RWPE2 (cell line): ENCODE data around the gene ADAMTS9.

Experiments used
- ATAC-seq: fragments of 200-7000 bp; cut with Tn5 transposase; 3 replicates; pipeline ENCODE4 v1.9.1; 2021; ENCODE audit warnings: low read depth
- DNase-seq: peaks from one replicate; pipeline ENCODE4 v3.0.0-alpha.2; 2020; ENCODE audit warnings: low spot score
- H3K27ac ChIP-seq: fragments of 450-650 bp; 2 replicates; pipeline ENCODE4 v1.5.1; 2017; ENCODE audit warnings: mild to moderate bottlenecking; ENCODE audit not compliant: poor library complexity, severe bottlenecking
- H3K27me3 ChIP-seq: fragments of 250-450 bp; sonication (Bioruptor Pico); 2 replicates; pipeline ENCODE4 v1.5.1; 2021; ENCODE audit warnings: mild to moderate bottlenecking, moderate library complexity; ENCODE audit not compliant: insufficient read depth, poor library complexity, severe bottlenecking
- H3K36me3 ChIP-seq: fragments of 250-450 bp; sonication (Bioruptor Pico); 2 replicates; pipeline ENCODE4 v1.5.1; 2020; ENCODE audit warnings: low read depth, mild to moderate bottlenecking, moderate library complexity
- H3K4me1 ChIP-seq: fragments of 250-450 bp; sonication (Bioruptor Pico); 2 replicates; pipeline ENCODE4 v1.5.1; 2021; ENCODE audit warnings: mild to moderate bottlenecking, moderate library complexity; ENCODE audit not compliant: insufficient read depth, poor library complexity, severe bottlenecking
- H3K4me3 ChIP-seq: fragments of 250-450 bp; sonication (Bioruptor Pico); 2 replicates; pipeline ENCODE4 v1.5.1; 2021; ENCODE audit warnings: mild to moderate bottlenecking, moderate library complexity; ENCODE audit not compliant: severe bottlenecking
- H3K9me3 ChIP-seq: fragments of 250-450 bp; sonication (Bioruptor Pico); 2 replicates; pipeline ENCODE4 v1.5.1; 2021; ENCODE audit warnings: mild to moderate bottlenecking, moderate library complexity; ENCODE audit not compliant: severe bottlenecking
- TF ChIP-seq, protein P1 (sequence below): fragments of 450-650 bp; IDR thresholded peaks from one replicate; pipeline ENCODE4 v1.5.1; 2017; ENCODE audit warnings: mild to moderate bottlenecking, moderate library complexity; ENCODE audit not compliant: poor library complexity, severe bottlenecking

ADAMTS9 gene

DNA sequence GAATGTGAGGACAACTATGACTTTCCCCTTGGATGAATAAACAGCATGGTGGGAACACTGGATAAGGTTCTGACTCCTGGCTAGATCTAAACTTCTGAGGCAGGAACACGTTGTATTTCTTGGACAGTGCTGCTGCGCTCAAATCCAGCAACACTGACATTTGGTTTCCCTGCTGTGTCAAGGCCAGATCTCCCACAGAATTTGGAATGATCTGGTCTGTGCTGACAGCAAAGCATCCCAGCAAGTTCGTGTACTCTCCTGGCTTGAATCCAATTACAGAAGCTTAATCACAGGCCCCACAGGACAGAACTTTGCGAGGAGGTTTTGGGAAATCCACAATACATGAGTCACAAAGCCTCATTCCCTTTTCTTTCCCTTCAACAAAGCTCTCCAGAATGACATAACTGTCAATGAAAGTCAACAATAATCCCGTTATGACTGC lies 92.5 kb downstream of the ADAMTS9 start:
- Histone ChIP-seq H3K4me1 (no peaks in the 10 kb centered on the region), H3K36me3 (no peaks in the 10 kb centered on the region), H3K9me3 (no peaks in the 10 kb centered on the region), H3K4me3 (no peak overlapping the region), H3K27me3 (peaks cover 3% of the 10 kb centered on the region), H3K27ac (no peak overlapping the region)
- TF ChIP-seq, protein P1, sequence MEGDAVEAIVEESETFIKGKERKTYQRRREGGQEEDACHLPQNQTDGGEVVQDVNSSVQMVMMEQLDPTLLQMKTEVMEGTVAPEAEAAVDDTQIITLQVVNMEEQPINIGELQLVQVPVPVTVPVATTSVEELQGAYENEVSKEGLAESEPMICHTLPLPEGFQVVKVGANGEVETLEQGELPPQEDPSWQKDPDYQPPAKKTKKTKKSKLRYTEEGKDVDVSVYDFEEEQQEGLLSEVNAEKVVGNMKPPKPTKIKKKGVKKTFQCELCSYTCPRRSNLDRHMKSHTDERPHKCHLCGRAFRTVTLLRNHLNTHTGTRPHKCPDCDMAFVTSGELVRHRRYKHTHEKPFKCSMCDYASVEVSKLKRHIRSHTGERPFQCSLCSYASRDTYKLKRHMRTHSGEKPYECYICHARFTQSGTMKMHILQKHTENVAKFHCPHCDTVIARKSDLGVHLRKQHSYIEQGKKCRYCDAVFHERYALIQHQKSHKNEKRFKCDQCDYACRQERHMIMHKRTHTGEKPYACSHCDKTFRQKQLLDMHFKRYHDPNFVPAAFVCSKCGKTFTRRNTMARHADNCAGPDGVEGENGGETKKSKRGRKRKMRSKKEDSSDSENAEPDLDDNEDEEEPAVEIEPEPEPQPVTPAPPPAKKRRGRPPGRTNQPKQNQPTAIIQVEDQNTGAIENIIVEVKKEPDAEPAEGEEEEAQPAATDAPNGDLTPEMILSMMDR, result no peak
- no peak for DNase-seq
- peak; percentile 41; the same call in 1 of the 3 replicates for ATAC-seq

DNA sequence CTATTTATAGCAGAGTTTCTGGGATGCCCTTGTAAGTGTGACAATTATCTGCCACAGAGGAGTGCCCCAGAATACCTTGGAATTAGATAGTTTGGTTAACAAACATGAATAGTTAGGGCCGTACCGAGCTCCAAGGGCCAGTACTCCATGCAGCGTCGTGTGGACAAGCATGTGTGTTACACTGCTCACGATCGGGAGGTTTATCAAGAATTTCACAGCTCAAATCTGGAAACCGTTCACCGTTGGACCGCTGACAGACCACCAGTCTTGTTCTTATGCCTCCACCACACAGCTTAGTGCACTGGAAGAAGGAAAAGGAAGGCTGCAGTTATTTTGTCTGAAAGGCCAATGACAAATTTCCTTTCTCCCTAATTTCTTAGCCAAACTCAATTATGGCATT lies 93.7 kb downstream of the ADAMTS9 start:
- Histone ChIP-seq H3K27ac (no peak overlapping the region), H3K4me1 (no peaks in the 10 kb centered on the region), H3K4me3 (no peak overlapping the region), H3K9me3 (no peaks in the 10 kb centered on the region), H3K36me3 (no peaks in the 10 kb centered on the region), H3K27me3 (peaks cover under 1% of the 10 kb centered on the region)
- DNase-seq (no peak), ATAC-seq (no peak)
- TF ChIP-seq, protein P1, result no peak

DNA sequence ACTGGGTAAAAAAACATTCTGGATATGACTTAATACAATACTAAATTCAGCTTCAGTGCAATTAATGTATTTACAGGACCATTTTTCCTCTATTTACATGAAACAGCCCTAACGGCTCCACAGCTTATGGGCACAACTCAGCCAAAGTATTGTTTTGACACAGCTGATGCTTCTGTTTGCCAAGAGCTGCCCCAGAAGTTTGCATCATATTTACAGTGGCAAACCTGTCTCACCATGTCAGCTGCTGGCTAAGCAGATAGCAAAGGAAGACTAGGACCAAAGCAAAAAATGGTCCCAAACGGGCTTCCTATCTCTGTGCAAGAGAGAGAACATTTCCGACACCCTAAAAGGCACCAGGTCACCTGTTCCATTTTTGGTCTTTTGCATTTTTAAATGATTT lies 94.5 kb downstream of the ADAMTS9 start:
- DNase-seq (no peak), ATAC-seq (no peak)
- Histone ChIP-seq H3K4me3 (no peak overlapping the region), H3K36me3 (no peaks in the 10 kb centered on the region), H3K27ac (no peak overlapping the region), H3K27me3 (no peaks in the 10 kb centered on the region), H3K9me3 (no peaks in the 10 kb centered on the region), H3K4me1 (no peaks in the 10 kb centered on the region)
- TF ChIP-seq, protein P1, result no peak

DNA sequence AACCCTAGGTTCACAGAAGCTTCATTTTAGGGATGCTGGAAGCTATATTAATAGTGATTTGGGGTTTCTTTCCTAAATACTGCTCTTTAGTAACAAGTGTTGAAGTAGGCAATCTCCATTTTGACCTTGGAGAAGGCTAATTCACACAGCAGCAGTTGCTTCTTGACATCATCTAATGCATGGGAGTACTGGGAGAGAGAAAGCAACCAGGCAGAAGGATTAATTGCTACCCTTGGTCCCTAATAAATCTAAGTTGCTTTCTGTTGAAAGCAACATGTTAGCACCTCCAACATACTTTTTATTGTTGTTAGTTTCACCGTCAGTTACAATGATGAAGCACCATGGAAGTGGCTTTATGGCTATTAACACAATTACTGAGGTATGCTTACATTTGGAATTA lies 96.2 kb downstream of the ADAMTS9 start:
- Histone ChIP-seq H3K4me1 (no peaks in the 10 kb centered on the region), H3K9me3 (no peaks in the 10 kb centered on the region), H3K27me3 (no peaks in the 10 kb centered on the region), H3K36me3 (no peaks in the 10 kb centered on the region), H3K27ac (no peak overlapping the region), H3K4me3 (no peak overlapping the region)
- ATAC-seq (no peak), DNase-seq (no peak)
- TF ChIP-seq, protein P1, result no peak

DNA sequence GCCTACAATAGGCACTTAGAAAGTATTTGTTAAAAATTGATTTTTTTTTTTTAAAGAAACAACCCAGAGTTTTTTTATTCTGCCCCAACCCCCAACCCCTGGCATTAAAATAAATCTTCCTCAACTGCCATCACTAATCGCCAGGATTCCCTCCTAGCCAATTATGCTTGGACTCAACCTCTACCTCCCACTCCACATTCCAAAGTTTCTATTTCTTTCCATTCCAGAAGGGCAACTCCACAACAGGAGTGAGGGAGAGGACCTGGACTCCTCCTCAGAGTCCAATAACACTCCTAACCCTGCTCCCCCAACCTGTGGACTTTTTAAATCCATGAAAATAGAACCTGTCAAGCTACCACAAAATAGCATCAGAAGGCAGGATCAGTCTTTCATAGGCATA lies 99.4 kb downstream of the ADAMTS9 start:
- H3K4me3 ChIP-seq, result no peak overlapping the region
- ATAC-seq, result no peak
- TF ChIP-seq, protein P1, result no peak
- peaks cover 5% of the 10 kb centered on the region for H3K27me3 ChIP-seq
- H3K9me3 ChIP-seq, result no peaks in the 10 kb centered on the region
- H3K27ac ChIP-seq, result no peak overlapping the region
- H3K36me3 ChIP-seq, result no peaks in the 10 kb centered on the region
- H3K4me1 ChIP-seq, result no peaks in the 10 kb centered on the region
- no peak for DNase-seq
